ENCODE results near the gene COX6B2. TPM values are rescaled to one million over a fixed set of nuclear protein-coding genes. Genes with fewer than 3 reads are reported as not detected.

COX6B2 gene
- total and polyA plus RNA-seq, 10 donors = 0.06 to 1.6 (median 0.47) TPM; not detected in 3

DNA sequence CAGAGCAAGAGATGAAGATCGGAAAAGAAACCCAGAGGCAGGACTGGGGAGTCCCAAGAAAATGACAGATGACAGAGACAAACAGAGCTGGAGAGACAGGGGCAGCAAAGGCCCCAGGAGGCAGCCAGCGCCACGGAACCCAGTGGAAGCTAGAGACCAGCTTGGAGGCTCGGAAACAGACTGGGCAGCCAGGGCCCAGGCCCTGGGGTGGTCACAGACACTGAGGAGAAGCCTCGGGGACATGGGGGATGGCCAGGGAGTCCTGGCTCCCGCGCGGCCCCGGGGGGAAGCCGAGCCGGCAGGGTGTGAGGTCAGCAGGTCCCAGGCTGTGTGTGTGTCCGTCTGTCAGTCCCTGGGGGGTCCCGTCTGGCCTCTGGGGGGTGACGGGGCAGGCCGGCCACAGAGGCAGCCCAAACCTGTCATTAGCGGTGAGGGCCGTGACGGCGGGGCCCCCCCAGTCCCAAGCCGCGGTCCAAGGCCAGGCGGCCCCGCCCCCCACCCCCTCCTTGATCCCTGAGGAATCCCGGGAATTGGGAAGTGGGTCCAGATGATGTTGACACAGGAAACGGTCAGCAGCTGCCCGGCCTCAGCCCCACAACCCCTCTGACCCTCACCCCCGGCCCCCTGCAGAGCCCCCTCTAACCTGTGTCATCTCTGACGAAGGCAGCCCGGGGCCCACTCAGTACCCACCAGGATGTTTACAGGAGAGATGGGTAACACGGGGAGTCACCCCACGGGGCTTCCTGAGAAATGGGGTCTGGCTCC is 19.7 kb upstream of the COX6B2 start:
- no peak for TF ChIP-seq POLR2AphosphoS5 (IDR thresholded peaks at IDR 0.05)
- no peak for TF ChIP-seq POLR2A (IDR thresholded peaks at IDR 0.05)
- TF ChIP-seq CTCF (IDR thresholded peaks at IDR 0.05 in 8 of 11, conservative IDR thresholded peaks at IDR 0.05 in 3 of 11) = no peak
- Histone ChIP-seq H3K27ac (no peak overlapping the region), H3K27me3 (replicated peaks in 1 of 7) (peaks cover 3 to 89% (median 66%) of the 10 kb centered on the region in 7 donors), H3K4me1 (peaks cover 0 to 23% (median 11%) of the 10 kb centered on the region in 6 donors), H3K4me3 (no peak overlapping the region), H3K9me3 (no peaks in the 10 kb centered on the region), H3K36me3 (no peaks in the 10 kb centered on the region)
- no peak for DNase-seq
- WGBS, 5 donors = 18 to 37% (median 20%) methylated on average over 7 to 31 of the region's 31 CpGs
- intact Hi-C loops (cut with DNase I; ENCODE audit: low total_unique reads) = no loop called here

DNA sequence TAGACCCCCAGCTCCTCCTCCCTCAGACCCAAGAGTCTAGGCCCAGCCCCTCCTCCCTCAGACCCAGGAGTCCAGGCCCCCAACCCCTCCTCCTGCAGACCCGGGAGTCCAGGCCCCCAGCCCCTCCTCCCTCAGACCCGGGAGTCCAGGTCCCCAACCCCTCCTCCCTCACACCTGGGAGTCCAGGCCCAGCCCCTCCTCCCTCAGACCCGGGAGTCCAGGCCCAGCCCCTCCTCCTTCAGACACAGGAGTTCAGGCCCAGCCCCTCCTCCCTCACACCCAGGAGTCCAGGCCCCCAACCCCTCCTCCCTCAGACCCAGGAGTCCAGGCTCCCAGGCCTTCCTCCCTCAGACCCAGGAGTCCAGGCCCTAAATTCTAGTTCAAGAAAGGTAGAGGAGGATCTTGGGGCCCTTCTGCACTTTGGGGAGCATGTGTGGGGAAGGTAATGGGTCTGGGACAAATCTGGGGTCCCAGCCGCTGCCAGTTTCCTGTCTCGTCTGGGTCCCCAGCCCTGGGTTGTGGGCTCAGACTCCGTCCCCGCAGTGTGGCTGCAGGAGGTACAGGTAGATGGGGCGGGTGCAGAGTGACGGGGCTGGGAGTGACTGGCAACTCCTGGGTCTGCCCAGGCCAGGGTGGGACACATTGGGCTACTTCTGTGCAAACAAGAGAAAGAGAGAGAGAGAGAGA is 18.9 kb upstream of the COX6B2 start:
- Histone ChIP-seq H3K4me1 (peaks cover 0 to 30% (median 17%) of the 10 kb centered on the region in 6 donors), H3K36me3 (no peaks in the 10 kb centered on the region), H3K9me3 (no peaks in the 10 kb centered on the region), H3K27ac (no peak overlapping the region), H3K27me3 (replicated peaks in 1 of 7) (peaks cover 5 to 96% (median 73%) of the 10 kb centered on the region in 7 donors), H3K4me3 (no peak overlapping the region)
- no peak for DNase-seq
- TF ChIP-seq CTCF (IDR thresholded peaks at IDR 0.05 in 8 of 11, conservative IDR thresholded peaks at IDR 0.05 in 3 of 11) = no peak
- WGBS, 5 donors = 45 to 68% (median 52%) methylated on average over 9 of the region's 9 CpGs
- intact Hi-C loops (cut with DNase I; ENCODE audit: low total_unique reads) = no loop called here

DNA sequence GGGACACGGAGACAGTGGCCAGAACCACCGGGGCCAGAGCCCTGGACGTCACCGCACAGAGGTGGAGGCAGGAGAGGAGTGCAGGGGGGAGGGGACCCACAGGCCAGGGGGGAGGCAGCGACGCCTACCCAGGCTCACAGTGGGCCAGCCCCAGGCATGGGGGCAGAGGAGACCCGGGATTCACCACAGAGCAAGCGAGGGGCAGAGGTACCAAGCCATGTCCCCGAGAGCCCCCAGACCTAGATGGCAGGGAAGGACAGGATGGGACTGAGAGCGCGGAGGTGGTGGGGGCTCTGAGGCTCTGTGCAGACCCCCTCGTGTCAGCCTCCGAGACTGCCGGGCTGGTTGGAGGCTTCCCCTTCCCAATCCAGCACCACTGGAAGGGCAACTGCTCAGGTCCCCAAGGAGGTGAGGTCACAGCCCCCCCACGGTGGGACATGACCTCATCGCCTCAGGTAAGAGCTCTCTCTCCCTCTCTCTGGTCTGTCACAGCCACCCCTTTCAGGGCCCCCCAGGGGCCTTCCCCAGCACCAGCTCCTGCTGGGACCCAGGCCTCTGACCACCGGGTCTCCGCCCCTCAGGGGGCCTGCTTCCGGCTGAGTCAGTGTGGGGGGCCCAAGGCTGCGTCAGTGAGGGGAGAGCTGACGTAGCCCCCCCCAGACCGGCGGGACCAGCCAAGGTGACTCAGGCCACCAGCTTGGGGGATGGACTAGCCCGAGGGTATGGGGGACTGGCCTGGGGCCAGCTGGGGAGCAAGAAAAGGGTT is 18.0 kb upstream of the COX6B2 start:
- Histone ChIP-seq H3K36me3 (no peaks in the 10 kb centered on the region), H3K27ac (no peak overlapping the region), H3K4me3 (no peak overlapping the region), H3K4me1 (peaks cover 0 to 30% (median 17%) of the 10 kb centered on the region in 6 donors), H3K9me3 (no peaks in the 10 kb centered on the region), H3K27me3 (replicated peaks in 1 of 7) (peaks cover 5 to 100% (median 75%) of the 10 kb centered on the region in 7 donors)
- intact Hi-C loops (cut with DNase I; ENCODE audit: low total_unique reads) = no loop called here
- WGBS, 5 donors = 32 to 52% (median 38%) methylated on average over 15 to 24 of the region's 24 CpGs
- no peak for DNase-seq
- TF ChIP-seq POLR2AphosphoS5 (IDR thresholded peaks at IDR 0.05) (no peak), POLR2A (IDR thresholded peaks at IDR 0.05) (no peak), CTCF (IDR thresholded peaks at IDR 0.05 in 8 of 11, conservative IDR thresholded peaks at IDR 0.05 in 3 of 11) (no peak)

Measured in spleen (tissue), 11 donors.